T-helper 2 cell (primary cell): ENCODE data around the gene TRABD.

Experiments
- DNase-seq, 5 experiments: peaks; one replicate each; pipeline versions ENCODE4 v3.0.0 to v3.0.0-alpha.2; 2012 to 2022

Gene TRABD

GRCh38 chr22:50218996-50219727 is 33.4 kb downstream of the TRABD start:
- DNase-seq, result peak in 1 of 5 experiments; percentile 18

- DNase-seq, result no peak
Measured at GRCh38 chr22:50219800-50220602, 34.3 kb downstream of the TRABD start.

DNA sequence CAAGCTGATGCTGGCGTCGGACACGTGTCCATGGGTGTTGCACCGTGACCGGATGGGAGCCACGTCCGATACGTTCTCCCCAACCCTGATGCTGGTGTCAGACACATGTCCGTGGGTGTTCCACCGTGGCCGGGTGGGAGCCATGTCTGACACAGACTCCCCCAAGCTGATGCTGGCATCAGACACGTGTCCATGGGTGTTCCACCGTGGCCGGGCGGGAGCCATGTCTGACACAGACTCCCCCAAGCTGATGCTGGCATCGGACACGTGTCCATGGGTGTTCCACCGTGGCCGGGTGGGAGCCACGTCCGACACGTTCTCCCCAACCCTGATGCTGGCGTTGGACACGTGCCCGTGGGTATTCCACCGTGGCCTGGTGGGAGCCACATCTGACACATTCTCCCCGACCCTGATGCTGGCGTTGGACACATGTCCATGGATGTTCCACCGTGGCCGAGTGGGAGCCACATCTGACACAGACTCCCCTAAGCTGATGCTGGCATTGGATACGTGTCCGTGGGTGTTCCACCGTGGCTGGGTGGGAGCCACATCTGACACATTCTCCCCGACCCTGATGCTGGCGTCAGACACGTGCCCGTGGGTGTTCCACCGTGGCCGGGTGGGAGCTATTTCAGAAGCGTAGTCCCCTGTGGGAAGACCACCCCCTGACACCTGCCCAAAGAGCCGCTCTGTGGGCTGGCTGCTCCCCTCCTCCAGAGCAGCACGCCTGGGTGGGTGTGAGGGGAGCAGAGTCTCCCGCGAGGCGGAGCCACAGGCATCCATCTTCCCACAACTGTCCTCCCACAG is 35.1 kb downstream of the TRABD start:
- no peak for DNase-seq

- no peak for DNase-seq
Measured at GRCh38 chr22:50221410-50222300, 35.9 kb downstream of the TRABD start.

DNA sequence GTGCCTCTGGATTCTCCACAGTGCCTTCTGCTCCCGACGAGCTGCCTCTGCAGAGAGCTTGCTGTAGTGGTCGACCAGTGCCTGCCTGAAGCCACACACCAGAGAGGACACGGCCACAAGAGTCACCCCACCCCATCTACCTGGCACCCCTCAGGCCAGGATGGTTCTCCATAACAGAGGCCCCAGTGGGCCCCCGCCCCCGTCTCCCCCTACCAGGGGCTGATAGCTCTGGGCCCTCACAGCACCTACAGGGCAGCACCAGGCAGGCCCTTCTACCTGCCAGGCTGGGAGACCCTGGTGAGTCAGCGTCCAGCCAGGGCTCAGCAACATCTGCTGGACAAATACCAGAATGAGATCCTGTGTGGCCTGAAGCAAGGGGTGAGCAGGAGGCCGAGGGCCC is 36.8 kb downstream of the TRABD start:
- DNase-seq, result no peak

GRCh38 chr22:50224071-50224470 is 38.4 kb downstream of the TRABD start:
- DNase-seq, result no peak

- no peak for DNase-seq
Measured at GRCh38 chr22:50225200-50225969, 39.7 kb downstream of the TRABD start.

GRCh38 chr22:50226063-50226874 is 40.6 kb downstream of the TRABD start:
- DNase-seq, result no peak

DNA sequence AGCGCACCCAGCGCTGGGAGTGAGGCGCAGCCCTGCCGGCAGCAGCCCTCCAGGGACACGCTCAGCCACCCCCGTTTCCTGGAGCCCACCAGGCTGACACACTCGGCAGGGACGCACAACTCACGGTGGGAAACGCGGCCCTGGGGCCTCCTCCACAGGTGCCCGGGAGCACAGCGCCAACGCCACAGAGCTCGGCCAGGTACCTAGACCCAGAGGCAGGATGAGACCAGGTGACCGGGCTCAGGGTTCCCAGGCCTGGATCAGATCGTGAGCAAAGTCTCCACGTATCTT is 41.1 kb downstream of the TRABD start:
- DNase-seq, result no peak

- no peak for DNase-seq
Measured at GRCh38 chr22:50227579-50228215, 42.0 kb downstream of the TRABD start.

GRCh38 chr22:50228366-50228765 is 42.7 kb downstream of the TRABD start:
- DNase-seq, result no peak

GRCh38 chr22:50229370-50229769 is 43.7 kb downstream of the TRABD start:
- no peak for DNase-seq

DNA sequence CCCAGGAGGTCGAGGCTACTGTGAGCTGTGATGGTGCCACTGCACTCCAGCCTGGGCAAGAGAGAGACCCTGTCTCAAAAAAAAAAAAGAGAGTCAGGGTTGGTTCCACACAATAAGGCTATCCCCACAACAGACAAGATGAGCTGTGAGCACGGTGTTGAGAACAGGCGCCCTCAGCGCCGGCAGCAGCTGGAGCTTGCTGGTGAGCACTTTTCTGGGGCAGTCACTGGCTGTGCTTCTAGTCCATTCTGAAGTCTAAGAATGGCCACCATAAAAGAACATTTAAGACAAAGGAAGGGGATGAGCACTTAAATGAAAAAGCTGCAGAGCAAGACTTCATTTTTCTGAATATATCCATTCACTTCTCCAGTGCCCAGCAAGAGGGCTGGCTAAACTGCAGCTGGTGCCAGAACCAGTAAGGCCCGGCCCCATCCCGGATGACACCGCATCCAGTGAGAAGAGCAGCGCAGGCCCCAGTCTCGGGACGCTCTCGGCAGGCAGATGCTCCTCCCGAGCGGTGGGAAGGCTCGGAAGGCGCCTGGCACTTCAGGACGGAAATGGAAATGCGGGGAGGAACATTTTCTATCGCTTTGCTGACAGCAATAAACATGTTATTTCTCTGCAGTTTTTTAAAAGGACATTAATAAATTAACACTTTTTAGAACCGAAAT is 46.9 kb downstream of the TRABD start:
- DNase-seq, result no peak

GRCh38 chr22:50233223-50233622 is 47.5 kb downstream of the TRABD start:
- no peak for DNase-seq

GRCh38 chr22:50236731-50237409 is 51.2 kb downstream of the TRABD start:
- peak in 1 of 5 experiments; percentile 35 for DNase-seq

DNA sequence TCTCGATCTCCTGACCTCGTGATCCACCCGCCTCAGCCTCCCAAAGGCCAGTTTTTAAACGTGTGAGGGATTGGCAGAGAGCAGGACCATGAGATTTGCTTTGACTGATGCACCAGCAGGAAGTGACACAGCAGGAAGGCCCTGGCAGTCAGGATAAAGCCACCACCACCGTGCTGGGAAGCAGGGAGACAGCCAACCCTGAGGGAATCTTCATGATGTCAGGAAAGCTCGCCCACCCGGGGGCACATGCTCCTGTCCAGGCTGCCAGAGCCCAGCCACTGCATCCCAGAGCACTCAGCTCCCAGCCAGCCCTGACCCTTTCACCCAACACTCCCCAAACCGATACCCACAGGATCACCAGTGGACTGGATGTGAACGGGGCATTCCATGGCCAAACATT is 53.0 kb downstream of the TRABD start:
- no peak for DNase-seq

GRCh38 chr22:50242406-50242949 is 56.8 kb downstream of the TRABD start:
- DNase-seq, result no peak

GRCh38 chr22:50243685-50244419 is 58.1 kb downstream of the TRABD start:
- DNase-seq, result peak in 1 of 5 experiments; percentile 24
